HepG2 (cell line): ENCODE data around the gene RNF40. TPM values are rescaled to one million over a fixed set of nuclear protein-coding genes. Genes with fewer than 3 reads are reported as not detected.

Source experiments
- MIER3 ChIP-seq: IDR thresholded peaks from 2 replicates; pipeline ENCODE4 v1.6.1; 2016; ENCODE audit warnings: missing compliant biosample characterization, borderline replicate concordance
- NCOA1 ChIP-seq: sonication (generic); formaldehyde crosslinking; IDR thresholded peaks from 2 replicates; pipeline ENCODE4 v1.9.0; 2021; ENCODE audit warnings: missing genetic modification reagents
- ZNF124 ChIP-seq: sonication (generic); formaldehyde crosslinking; IDR thresholded peaks from 2 replicates; pipeline ENCODE4 v1.4.0; 2020; ENCODE audit warnings: missing genetic modification reagents
- ZNF441 ChIP-seq: sonication (generic); formaldehyde crosslinking; IDR thresholded peaks from 2 replicates; pipeline ENCODE4 v1.7.0; 2021; ENCODE audit warnings: missing genetic modification reagents, borderline replicate concordance
- ZNF556 ChIP-seq: sonication (generic); formaldehyde crosslinking; IDR thresholded peaks from 2 replicates; pipeline ENCODE4 v1.4.0; 2020; ENCODE audit warnings: mild to moderate bottlenecking, missing genetic modification reagents, borderline replicate concordance
- ZNF737 ChIP-seq: sonication (generic); formaldehyde crosslinking; IDR thresholded peaks from 2 replicates; pipeline ENCODE4 v1.5.0; 2020; ENCODE audit warnings: missing genetic modification reagents, mild to moderate bottlenecking, borderline replicate concordance
- polyA plus RNA-seq, 8 experiments: library from polyadenylated mRNA; depleted of rRNA in 3 of 8; stranded (reverse) in 7 of 8; unstranded in 1 of 8; fragments of >200 nt; fragmentation: Illumina TruSeq in 4 of 8; extraction: Trizol in 4 of 8; gene quantifications; 2 replicates each; pipeline versions ENCODE4 v1.2.1 to v1.2.3, GENCODE V29; 2011 to 2016; ENCODE audit warnings: low read depth in 4 of 8, missing spikeins in 1 of 8, mixed read lengths in 1 of 8; ENCODE audit not compliant: insufficient read depth in 1 of 8
- total RNA-seq, 5 experiments: library from RNA; depleted of rRNA; stranded (reverse); fragments of >200 nt; fragmentation: Illumina TruSeq; extraction: Trizol; gene quantifications; 2 replicates each; pipeline ENCODE4 v1.2.3, GENCODE V29; 2016; ENCODE audit warnings: low read depth in 1 of 5
- TF ChIP-seq, protein P1 (sequence below): sonication (generic); formaldehyde crosslinking; IDR thresholded peaks from 2 replicates; pipeline ENCODE4 v1.9.0; 2022; ENCODE audit warnings: low read depth, missing genetic modification reagents
- TF ChIP-seq, protein P2 (sequence below): IDR thresholded peaks from 2 replicates; pipeline ENCODE4 v1.6.1; 2016; ENCODE audit warnings: low read depth, borderline replicate concordance
- TF ChIP-seq, protein P3 (sequence below), 2 experiments: sonication (generic) in 1 of 2; formaldehyde crosslinking in 1 of 2; IDR thresholded peaks; 2 replicates each; pipeline versions ENCODE4 v1.4.0 to v1.6.1; 2018 to 2020; ENCODE audit warnings: missing genetic modification reagents in 2 of 2, borderline replicate concordance in 1 of 2, low read depth in 1 of 2, mild to moderate bottlenecking in 1 of 2, missing biosample characterization in 1 of 2
- TF ChIP-seq, protein P4 (sequence below): sonication (generic); formaldehyde crosslinking; IDR thresholded peaks from 2 replicates; pipeline ENCODE4 v1.8.1; 2023; ENCODE audit warnings: mild to moderate bottlenecking, missing genetic modification reagents, borderline replicate concordance
- TF ChIP-seq, protein P5 (sequence below), 2 experiments: sonication (generic) in 1 of 2; formaldehyde crosslinking in 1 of 2; IDR thresholded peaks; 2 replicates each; pipeline versions ENCODE4 v1.4.0 to v1.6.1; 2016 to 2020; ENCODE audit warnings: borderline replicate concordance in 1 of 2, low read depth in 1 of 2, mild to moderate bottlenecking in 1 of 2, missing genetic modification reagents in 1 of 2
- TF ChIP-seq, protein P6 (sequence below): sonication (generic); formaldehyde crosslinking; IDR thresholded peaks from 2 replicates; pipeline ENCODE4 v1.5.0; 2020; ENCODE audit warnings: missing genetic modification reagents, mild to moderate bottlenecking, borderline replicate concordance
- TF ChIP-seq, protein P7 (sequence below): IDR thresholded peaks from 2 replicates; pipeline ENCODE4 v1.4.0; 2020; ENCODE audit warnings: mild to moderate bottlenecking, missing genetic modification reagents

Gene RNF40
- total and polyA plus RNA-seq, 2 of the 13 experiments (the other 11 are each of a cell fraction or from before 2014, with no cell fraction given): 84.0 to 85.6 TPM

DNA sequence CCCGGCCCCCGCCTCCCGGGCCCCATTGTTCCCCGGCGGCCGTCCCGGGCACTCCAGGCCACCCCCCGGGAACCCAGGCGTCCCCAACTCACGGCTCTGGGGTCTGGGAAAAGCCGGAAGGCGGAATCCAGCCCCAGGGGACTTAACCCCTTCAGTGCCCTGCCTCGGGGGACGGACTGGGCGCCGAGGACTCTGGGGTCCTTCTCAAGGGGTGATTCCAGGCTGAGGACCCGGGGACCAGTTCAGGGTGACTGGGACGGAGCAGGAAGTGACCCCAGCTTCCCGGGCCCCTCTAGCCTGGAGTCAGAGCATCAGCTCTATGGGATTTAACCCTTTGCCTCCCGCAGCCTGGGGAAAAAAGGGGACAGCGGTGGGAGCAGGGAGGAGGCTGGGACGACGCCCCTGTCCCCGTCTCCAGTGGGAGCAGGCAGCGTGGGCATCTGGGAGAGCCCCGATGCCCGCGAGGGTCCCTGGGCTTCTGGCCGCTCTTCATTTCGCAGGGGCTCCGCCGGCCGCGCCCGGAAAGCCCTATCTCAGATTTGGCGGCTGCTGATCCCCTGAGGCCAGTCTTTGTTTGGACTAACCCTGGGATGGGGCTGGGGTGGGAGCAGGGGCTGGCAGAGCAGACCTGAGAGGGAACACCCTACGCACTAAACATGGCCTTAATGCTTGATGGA lies 25.0 kb downstream of the RNF40 start, which contains the start of gene ZNF629 (continued):
- TF ChIP-seq, protein P1, sequence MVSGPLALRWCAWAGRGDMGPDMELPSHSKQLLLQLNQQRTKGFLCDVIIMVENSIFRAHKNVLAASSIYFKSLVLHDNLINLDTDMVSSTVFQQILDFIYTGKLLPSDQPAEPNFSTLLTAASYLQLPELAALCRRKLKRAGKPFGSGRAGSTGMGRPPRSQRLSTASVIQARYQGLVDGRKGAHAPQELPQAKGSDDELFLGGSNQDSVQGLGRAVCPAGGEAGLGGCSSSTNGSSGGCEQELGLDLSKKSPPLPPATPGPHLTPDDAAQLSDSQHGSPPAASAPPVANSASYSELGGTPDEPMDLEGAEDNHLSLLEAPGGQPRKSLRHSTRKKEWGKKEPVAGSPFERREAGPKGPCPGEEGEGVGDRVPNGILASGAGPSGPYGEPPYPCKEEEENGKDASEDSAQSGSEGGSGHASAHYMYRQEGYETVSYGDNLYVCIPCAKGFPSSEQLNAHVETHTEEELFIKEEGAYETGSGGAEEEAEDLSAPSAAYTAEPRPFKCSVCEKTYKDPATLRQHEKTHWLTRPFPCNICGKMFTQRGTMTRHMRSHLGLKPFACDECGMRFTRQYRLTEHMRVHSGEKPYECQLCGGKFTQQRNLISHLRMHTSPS (CRISPR knock-in tag): no peak
- TF ChIP-seq, protein P2, sequence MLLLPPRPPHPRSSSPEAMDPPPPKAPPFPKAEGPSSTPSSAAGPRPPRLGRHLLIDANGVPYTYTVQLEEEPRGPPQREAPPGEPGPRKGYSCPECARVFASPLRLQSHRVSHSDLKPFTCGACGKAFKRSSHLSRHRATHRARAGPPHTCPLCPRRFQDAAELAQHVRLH: peak; percentile 74; the same call in 1 of the 2 replicates
- TF ChIP-seq, protein P3, sequence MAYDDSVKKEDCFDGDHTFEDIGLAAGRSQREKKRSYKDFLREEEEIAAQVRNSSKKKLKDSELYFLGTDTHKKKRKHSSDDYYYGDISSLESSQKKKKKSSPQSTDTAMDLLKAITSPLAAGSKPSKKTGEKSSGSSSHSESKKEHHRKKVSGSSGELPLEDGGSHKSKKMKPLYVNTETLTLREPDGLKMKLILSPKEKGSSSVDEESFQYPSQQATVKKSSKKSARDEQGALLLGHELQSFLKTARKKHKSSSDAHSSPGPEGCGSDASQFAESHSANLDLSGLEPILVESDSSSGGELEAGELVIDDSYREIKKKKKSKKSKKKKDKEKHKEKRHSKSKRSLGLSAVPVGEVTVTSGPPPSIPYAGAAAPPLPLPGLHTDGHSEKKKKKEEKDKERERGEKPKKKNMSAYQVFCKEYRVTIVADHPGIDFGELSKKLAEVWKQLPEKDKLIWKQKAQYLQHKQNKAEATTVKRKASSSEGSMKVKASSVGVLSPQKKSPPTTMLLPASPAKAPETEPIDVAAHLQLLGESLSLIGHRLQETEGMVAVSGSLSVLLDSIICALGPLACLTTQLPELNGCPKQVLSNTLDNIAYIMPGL (CRISPR knock-in tag; IDR thresholded peaks at IDR 0.05; ENCODE audit: borderline replicate concordance in 1 of 2, low read depth in 1 of 2): peak; percentile 76 to 96
- TF ChIP-seq, protein P4, sequence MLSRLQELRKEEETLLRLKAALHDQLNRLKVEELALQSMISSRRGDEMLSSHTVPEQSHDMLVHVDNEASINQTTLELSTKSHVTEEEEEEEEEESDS (CRISPR knock-in tag): peak; percentile 50; the same call in 1 of the 2 replicates
- TF ChIP-seq ZNF737 (CRISPR knock-in tag) (no peak), MIER3 (CRISPR knock-in tag) (peak; percentile 82; the same call in 1 of the 2 replicates), ZNF556 (CRISPR knock-in tag) (no peak; the same call in 1 of the 2 replicates), ZNF441 (CRISPR knock-in tag) (0 out of 2 replicates have a peak, but pooled peaks have one; percentile 30), ZNF124 (CRISPR knock-in tag) (peak; percentile 34; the same call in 1 of the 2 replicates), NCOA1 (CRISPR knock-in tag) (peak; percentile 88)
- TF ChIP-seq, protein P5, sequence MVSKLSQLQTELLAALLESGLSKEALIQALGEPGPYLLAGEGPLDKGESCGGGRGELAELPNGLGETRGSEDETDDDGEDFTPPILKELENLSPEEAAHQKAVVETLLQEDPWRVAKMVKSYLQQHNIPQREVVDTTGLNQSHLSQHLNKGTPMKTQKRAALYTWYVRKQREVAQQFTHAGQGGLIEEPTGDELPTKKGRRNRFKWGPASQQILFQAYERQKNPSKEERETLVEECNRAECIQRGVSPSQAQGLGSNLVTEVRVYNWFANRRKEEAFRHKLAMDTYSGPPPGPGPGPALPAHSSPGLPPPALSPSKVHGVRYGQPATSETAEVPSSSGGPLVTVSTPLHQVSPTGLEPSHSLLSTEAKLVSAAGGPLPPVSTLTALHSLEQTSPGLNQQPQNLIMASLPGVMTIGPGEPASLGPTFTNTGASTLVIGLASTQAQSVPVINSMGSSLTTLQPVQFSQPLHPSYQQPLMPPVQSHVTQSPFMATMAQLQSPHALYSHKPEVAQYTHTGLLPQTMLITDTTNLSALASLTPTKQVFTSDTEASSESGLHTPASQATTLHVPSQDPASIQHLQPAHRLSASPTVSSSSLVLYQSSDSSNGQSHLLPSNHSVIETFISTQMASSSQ (IDR thresholded peaks at IDR 0.05; ENCODE audit: low read depth): no peak; the same call in 1 of the 2 replicates
- TF ChIP-seq, protein P5 (CRISPR knock-in tag; IDR thresholded peaks at IDR 0.05; ENCODE audit: borderline replicate concordance): no peak
- TF ChIP-seq, protein P6, sequence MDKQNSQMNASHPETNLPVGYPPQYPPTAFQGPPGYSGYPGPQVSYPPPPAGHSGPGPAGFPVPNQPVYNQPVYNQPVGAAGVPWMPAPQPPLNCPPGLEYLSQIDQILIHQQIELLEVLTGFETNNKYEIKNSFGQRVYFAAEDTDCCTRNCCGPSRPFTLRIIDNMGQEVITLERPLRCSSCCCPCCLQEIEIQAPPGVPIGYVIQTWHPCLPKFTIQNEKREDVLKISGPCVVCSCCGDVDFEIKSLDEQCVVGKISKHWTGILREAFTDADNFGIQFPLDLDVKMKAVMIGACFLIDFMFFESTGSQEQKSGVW (CRISPR knock-in tag): no peak
- TF ChIP-seq, protein P7, sequence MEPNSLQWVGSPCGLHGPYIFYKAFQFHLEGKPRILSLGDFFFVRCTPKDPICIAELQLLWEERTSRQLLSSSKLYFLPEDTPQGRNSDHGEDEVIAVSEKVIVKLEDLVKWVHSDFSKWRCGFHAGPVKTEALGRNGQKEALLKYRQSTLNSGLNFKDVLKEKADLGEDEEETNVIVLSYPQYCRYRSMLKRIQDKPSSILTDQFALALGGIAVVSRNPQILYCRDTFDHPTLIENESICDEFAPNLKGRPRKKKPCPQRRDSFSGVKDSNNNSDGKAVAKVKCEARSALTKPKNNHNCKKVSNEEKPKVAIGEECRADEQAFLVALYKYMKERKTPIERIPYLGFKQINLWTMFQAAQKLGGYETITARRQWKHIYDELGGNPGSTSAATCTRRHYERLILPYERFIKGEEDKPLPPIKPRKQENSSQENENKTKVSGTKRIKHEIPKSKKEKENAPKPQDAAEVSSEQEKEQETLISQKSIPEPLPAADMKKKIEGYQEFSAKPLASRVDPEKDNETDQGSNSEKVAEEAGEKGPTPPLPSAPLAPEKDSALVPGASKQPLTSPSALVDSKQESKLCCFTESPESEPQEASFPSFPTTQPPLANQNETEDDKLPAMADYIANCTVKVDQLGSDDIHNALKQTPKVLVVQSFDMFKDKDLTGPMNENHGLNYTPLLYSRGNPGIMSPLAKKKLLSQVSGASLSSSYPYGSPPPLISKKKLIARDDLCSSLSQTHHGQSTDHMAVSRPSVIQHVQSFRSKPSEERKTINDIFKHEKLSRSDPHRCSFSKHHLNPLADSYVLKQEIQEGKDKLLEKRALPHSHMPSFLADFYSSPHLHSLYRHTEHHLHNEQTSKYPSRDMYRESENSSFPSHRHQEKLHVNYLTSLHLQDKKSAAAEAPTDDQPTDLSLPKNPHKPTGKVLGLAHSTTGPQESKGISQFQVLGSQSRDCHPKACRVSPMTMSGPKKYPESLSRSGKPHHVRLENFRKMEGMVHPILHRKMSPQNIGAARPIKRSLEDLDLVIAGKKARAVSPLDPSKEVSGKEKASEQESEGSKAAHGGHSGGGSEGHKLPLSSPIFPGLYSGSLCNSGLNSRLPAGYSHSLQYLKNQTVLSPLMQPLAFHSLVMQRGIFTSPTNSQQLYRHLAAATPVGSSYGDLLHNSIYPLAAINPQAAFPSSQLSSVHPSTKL: peak; percentile 79
